ENCODE results near the gene GNAO1.

Gene GNAO1

DNA sequence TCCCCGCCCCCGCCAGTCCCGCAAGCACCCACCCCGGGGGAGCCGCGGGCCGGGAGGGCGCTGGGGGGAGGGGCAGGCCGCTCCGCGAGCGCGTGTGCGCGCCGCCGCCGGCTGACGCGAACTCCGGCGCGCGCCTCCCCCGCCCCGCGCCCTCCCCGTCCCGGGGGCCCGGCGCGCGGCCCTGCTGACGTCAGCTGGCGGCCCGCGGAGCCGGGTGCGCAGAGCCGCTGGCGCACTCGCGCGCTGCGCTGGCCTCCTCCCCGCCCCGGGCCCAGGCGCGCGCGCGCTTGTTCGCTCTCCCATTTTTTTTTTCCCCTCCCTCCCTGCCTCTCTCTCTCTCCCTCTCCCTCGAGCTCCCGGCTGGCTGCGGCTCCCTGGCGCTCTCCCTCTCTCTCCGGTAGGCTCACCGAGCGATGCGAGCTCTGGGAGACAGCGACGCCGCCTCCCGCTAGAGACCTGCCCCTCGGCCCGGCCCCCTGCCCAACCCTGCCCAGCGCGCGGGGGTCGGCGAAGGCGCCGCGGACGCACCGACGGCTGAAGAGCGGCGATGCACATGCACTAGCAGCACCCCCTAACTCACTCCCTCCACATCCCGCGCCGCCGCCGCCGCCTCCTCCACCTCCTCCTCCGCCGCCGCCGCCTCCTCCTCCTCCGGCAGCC is at the start of gene GNAO1:
Gene GNAO1 (plus strand): TSS at position 334 of the 660 bp plus-strand sequence. CDS start 747 bp downstream, outside the sequence.
- DNase-seq (ENCODE audit: low read depth): peak; percentile 64

DNA sequence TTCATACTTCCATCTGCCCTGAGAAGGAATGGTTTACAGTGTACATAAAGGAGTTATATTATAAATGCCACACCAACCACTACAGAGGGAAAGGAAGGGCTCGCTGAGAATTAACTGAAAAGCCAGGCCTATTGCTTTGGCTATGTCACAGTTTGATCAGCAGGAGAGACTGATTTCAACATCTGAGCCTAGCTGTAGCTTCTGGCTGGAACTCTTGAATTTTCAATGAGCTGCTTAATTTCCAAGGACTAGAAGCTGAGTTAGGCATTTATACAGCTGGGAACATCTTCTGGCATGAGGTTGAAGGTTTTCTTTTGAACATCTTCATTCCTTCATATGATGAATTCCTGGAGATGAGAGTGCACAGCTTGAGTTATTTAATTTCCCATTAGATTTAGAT is 47.6 kb upstream of the GNAO1 start:
- no peak for DNase-seq (ENCODE audit: low read depth)

DNA sequence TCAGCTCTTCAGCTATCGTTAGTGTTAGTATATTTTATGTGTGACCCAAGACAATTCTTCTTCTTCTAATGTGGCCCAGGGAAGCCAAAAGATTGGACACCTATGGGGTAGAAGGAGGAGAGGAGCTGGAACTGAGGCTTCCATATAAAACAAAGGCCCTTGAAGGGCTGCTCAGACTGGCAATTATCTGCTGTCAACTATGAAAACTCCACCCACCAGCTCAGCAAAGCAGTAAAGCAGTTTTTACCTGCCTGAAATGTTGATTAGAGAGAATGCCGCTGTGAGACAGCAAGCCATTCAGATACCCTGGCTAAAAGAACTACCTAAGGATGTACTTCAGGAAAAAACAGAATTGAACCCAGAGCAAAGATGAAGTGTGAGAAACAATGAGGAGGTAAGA is 45.9 kb upstream of the GNAO1 start:
- DNase-seq (ENCODE audit: low read depth): no peak

DNA sequence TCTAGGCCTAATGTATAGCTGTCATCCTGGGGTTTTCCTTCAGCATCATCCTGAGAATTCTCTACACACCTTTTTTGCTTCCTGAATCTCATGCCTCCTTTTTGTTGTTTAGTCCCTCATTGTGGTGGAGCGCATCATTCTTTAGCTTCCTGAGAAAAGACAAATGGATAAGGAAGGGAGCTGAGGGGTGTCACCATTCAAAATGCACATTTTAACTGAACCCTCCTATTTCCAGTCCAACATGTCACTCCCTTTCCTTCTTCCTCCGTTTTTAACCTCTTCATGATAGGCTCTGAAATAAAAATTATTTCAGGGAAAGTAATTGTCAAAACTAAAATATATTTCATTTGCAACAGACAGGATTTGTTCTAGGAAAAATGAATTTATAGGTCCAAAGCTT is 39.7 kb upstream of the GNAO1 start:
- no peak for DNase-seq (ENCODE audit: low read depth)

DNA sequence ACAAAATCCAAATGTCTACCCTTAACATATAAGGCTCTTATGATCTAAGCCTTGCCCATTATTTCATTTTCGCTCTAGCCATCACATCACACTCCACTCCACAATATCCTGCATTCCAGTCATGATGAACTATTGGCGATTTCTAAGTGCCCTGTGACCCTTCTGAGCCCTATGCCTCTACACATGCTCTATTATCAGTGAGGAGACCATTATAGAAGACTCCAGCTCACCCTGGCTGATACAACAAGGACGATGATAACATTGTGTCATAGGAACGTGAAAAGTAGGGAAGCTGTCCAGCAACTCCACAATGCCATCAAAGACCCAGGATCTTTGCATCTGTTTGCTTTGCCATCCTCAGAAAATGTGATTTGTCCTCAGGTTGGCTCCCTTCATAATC is 29.6 kb upstream of the GNAO1 start:
- no peak for DNase-seq (ENCODE audit: low read depth)

DNA sequence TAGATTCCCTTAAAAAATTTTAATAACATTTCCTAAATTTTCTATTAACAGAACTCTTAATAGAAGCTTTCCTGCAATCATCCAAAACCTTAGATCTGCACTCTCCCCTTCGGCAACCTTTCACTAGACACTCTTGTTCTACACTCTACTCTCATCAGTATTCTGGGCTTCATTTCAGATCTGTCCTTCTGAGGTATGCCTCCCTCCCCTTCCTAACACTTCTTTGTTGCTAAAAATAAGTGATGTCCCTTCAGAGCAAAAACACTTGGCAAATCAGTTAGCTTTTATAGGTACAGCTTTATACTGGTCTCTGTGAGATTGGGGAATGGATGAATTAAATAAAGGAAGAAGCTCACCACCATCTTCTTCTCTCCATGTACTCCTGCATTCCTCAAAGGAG is 28.2 kb upstream of the GNAO1 start:
- no peak for DNase-seq (ENCODE audit: low read depth)

DNA sequence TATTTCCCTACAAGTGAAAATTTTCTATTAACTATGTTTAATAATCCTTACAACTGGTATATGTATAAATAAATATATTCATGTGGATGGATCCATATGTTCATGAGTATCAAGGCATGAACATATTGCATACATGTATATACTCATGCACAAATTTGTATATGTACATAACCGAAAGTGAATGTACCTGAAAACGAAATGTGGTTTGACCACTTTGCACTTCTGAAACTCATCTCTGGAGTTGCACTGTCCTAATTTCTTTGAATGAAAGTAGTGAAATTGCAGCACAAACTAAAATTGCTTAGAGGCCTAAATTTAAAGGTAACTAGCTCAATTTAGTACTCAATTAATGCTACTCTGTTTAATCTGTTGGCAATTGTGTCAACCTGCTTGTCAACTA is 27.4 kb upstream of the GNAO1 start:
- no peak for DNase-seq (ENCODE audit: low read depth)

DNA sequence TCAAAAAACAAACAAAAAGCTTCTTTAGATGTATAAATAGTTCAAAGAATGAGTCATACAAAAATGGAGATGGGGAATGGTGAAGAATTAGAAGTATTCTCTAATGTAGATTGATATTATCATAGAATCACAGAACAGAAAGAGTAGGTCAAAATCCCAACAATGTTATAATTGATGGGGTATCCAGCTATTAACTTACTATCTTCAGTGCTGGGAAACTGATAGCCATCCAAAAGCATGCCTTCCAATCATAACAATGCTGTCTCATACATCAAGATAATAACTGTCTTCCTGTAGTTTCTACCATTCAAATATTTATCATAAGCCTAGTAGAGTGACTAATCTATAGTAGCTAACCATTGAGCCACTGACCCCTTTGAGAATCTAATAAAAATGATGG is 26.7 kb upstream of the GNAO1 start:
- no peak for DNase-seq (ENCODE audit: low read depth)

DNA sequence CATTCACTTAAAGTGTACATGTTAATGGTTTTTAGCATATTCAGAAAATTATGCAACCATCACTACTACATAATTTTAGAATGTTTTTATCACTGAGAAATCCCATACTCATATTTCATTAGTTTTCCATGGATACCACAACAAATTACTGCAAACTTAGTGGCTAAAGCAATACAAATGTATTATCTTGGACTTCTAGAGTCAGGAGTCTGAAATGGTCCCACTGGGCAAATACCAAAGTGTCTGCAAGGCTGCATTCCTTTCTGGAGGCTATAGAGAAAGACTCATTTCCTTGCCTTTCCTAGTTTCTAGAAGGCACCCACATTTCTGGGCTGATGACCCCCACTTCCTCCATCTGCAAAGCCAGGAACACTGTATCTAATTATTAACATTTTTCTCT is 16.9 kb upstream of the GNAO1 start:
- no peak for DNase-seq (ENCODE audit: low read depth)

DNA sequence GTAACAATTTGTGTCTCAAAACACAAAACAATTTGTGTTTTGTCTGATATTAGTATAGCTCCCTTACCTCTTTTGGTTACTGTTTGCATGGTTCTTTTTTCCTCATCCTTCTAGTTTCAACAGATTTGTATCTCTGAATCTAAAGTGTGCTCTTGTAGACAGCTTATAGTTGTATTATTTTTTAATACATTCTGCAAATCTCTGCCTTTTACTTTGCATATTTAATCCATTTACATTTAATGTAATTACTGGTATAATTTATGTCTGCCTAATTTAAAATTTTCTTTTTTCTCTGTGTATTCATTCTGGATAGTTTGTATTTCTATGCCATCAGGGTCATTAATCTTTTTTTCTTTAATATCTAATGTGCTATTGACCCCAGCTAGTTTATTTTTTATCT is 9.9 kb upstream of the GNAO1 start:
- DNase-seq (ENCODE audit: low read depth): no peak

DNA sequence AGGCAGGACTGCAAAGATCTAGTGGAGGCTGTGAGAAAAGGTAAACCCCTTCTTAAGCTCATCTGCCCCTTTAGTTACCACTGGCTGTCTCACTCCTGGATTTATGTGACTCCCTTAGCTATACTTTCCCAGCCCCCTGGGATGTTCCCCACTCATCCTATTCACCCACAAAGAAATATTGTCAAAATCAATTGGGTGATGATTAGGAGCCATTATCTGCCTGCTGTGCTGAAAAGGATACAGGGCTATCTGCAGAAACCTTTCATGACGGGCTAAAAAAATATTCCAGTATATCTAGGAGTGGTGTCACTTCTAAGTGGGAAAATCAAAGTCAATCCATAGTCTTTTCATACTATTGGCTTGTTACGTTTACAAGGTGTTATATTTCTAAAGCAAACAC is 8.0 kb upstream of the GNAO1 start:
- DNase-seq (ENCODE audit: low read depth): no peak

DNA sequence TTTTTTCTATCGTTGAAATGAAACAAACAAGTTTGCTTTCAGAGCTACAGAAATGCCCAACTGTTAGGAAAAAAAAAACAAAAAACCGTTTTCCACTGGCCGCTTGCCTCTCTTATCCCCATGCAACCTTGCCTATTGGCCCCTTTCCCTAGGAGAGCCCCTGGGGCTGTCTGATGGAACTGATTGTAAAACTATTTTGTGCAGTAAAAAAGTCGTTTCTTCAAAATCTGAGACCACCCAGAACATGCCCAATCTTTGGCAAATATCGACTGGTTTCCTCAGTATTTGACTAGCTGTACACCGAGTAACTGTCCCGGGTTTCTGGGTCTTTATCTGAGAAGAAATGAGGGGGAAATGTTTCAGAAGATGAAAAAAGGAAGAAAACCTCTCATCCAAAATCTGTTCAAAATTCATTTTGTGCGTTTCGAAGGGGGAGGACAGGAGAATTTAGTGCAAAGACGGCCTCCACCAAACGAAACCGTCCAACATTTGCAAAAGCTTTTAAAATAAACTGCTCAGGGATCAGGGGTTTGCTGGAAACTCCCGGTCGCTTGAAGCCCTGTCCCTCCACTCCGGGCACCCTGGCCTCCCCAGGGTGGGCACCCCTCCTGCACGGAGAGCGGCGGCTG is 1.1 kb upstream of the GNAO1 start:
- DNase-seq (ENCODE audit: low read depth): no peak

DNA sequence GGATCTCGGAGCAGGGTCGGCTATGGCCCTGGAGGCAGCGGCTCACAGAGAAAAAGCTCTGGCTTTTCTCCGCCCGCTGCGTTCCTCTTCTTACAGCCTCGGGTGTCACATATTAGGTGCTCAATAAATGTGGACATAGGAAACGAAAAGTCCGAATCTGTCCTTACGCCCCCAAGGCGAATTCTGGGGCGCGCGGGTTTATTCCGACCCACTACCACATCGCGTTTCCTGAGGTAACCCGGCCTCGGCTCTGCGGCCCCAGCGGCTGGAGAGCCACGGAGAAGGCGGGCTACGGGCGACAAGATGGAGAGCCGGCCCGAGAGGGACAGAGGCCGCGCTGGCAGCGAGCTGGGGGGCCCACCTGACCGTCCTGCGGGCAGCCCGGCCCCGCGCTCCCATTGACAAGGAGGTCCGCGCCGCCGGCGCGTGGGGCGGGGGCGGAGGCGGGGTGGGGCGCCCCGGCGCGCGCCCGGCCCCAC is 573 bp upstream of the GNAO1 start:
- no peak for DNase-seq (ENCODE audit: low read depth)

DNA sequence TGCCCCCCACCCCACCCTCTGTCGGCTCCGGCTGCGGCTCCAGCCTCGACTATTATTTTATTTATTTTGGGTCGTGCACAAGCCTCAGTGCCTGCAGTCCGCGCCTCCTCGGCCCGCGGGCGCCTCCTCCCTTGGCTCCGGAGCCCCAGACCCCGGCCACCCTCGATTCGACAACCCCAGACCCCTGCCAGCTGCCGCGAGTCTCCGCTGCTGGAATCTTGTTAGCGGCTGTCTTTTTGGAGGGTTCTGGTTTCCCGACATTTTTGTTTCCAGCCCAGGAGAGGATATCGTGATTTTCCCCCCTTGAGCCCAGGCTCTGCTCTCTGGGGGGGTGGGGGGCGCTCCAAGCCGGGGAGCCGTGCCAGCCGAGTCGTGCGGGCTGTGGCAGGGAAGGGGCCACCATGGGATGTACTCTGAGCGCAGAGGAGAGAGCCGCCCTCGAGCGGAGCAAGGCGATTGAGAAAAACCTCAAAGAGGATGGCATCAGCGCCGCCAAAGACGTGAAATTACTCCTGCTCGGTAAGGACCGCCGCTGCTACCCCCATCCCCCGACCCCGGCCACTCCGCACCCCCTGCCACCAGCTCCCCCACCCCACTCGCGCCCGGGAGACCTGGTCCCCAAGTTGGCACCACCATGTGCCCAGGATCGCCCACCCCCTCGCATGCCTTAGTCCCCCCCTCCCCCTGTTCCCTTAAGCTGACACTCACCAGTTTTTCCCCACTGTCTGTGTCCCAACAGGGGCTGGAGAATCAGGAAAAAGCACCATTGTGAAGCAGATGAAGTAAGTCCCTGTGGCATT is 746 bp downstream of the GNAO1 start:
- DNase-seq (ENCODE audit: low read depth): no peak

DNA sequence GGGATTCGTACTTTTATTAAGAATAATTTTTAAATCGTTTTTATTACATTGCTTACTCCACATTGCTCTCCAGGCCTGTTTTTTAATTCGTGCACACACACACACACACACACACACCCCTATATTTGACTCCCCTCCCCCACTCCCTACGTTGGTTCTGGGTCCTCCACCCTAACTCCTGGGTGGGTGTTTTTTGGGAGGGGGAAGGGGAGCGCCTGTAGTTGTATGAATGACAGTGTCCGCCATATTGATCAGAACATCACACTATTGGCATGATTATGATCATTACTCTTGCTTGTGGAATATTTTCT is 1.3 kb downstream of the GNAO1 start:
- no peak for DNase-seq (ENCODE audit: low read depth)

DNA sequence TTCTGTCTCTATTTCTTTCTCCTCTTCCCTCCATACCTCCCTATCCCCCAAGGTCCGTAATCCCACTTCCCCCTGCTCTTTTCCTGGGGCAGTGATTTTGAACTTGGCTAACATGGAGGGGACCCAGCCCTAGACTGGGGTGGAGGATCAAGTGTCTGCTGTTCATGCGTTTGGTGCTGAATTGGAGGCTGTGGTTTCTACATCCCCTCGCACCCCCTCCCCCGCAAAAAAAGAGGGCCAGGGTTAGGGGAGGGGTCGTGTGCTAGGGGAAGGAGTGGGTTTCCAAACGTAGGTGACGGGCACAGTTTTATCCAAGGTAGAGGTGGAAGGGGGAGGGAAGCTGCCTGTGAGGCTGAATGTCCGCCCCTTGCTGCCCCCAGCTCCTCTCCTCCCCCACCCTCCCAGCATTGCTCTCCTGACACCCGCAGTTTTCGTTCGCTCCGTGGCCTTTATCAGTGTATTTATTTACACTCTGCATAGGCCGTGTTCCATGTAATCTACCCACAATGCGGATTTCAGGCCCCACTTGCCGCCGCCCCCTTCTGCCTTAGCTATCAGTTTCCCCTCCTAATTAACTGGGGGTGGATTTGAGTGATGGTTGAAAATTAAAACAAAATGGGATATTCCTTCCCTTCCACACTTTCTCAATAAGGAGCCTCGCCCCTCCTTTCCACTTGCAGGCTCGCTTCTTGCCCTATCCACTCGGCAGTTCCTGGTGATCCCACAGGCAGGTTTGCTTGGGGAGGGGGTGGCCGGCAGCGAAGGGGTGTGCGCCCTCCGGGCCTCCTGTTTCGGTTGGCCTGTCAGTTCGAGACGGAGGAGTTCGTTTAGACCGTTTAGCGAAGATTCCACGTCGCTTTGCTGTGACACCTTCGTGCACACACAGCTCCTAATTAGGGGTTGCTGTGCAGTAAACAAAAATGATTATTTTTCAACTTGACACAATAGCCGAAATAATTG is 2.0 kb downstream of the GNAO1 start:
- no peak for DNase-seq (ENCODE audit: low read depth)

DNA sequence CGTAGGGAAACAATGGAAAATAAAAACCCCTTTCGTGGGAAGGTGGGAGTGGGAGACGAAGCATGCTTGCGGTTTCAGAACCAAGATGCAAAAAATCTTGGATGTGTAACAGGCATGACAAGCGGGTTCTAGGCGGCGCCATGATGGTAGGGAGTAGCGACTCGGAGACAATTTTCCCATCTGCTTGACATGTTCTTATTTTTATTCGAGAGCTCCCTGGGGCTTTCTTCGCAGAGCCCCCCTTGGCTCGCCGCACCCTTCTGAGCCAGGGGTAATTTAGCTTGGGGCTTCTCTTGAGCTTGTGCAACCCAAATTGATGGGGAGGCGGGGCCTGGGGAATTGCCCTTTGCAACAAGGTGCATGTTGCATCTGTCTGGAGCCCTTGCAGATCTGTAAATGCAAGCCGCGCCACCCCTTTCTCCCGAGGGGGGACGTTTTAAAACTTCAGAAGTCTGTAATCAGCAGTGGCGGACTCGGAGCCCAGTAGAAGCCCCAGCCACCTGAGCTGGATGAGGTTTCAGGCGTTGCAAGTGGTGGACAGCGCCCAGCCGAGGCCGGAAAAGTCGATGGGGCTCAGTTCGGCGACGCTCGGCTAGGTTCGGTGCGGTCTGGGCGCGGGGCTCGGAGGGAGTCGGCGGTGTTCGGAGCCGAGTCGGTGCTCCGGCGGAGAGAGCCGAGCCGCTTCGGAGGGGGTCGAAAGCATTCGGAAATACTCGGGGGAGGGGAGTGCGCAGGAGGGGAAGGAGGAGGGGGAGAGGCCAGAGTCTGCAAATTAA is 2.9 kb downstream of the GNAO1 start:
- DNase-seq (ENCODE audit: low read depth): peak; percentile 66

DNA sequence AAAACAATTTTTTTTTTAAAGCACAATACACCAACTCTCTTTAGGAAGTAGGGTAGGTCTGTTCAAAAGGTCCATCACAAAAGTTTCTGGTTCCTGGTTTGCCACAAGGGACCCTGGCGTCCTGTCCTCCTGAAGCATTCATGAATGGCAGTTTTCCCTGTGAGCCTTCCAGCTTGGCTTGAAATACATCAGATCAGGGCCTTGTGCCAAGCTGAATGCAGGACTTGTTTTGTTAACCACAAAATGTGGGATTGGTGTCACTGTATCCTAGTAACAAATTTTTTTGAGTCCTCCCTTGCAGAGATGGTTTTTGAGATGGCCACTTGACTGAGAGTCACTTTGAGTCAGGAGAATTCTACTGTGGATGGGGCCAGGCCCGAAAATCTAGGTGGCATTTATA is 3.9 kb downstream of the GNAO1 start:
- no peak for DNase-seq (ENCODE audit: low read depth)

DNA sequence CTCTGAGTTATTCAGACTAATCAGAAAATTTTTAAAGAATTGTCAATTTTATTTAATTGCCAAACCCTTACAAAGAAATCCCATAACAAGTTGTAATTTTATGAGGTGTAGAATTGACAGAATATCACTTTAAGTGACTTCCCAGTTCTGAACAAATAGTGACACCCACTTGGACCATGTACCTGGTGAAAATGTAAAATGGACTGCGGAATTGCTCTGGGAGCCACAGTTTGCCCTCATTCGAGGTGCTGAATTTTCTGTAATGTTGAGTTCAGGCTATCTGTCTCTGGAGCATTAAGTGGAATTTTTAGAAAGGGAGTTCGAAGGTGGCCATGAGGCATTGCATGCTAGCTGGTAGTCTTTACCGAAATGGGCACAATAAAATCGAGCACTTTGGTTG is 5.1 kb downstream of the GNAO1 start:
- DNase-seq (ENCODE audit: low read depth): no peak

DNA sequence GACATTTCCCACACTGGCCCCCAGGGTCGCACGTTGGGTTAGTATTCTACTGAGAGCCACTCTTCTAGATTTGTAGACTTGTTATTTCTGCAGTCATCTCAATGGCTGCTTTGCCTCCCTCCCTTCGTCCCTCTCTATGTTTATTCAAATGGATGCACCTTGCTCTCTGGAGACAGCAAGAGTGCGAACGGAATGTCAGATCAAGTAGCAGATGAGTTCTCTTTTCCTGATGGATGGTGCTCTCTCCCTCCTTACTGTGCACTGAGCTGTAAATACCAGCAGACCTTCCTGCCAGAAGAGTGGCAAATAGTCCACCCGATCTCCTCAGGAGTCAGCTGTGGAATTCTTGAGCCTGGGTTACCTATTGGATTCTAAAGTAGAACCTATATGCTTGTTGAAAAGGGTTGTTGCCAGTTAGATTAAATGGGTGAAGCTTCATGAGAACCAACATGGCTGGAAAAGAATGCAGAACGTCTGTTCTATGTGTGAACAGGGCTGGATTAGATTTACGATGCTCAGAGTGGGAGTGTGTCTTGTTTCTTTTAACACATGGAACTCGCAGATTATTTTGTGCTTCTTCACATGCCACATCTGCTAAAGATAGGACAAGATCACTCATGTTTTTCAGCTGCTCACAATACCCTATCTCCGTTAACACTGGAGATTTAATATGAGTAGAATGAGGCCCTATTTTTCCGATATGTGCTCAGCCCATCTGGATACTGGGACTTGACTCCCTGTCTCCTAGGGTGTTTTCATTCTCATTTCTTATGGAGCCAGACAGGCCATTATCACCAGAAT is 6.1 kb downstream of the GNAO1 start:
- no peak for DNase-seq (ENCODE audit: low read depth)
